ENCODE measurements around the gene SLC22A17. TPM values are rescaled to one million over a fixed set of nuclear protein-coding genes. Genes with fewer than 3 reads are reported as not detected.

Gene SLC22A17
- total and polyA plus RNA-seq, 2 of the 13 experiments (the other 11 are each of a cell fraction or from before 2014, with no cell fraction given): 0.95 to 1.1 TPM

DNA sequence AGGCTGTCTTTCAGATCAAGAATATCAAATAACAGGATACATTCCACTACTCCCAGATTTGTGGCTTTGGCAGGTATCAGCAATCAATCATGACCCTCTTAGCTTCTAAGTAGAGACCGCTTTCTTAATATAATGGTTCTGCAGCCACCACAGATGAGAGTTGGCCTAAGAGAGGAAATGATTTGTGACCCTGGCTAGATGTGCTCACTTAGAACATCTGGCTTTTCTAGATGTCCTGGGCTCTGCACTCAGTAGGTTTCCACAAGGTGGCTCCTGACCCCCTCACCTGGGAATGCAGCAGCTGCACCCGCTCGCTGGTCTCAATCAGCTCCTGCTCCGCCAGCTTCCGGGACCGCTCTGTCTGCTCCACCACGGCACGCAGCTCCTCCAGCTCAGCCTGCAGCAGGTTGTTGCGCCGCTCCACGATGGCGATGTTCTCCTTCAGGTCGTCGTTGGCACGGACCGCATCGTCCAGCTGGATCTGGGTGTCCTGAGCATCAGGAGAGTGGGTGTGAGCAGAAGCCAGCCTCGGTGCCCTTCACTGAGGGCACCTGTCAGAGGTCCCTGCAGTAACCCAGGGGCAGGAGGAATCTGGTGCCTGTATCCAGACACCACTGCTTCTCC, 33.1 kb upstream of the SLC22A17 start:
- 4% methylated on average over 18 of the region's 18 CpGs for WGBS (ENCODE audit: low lambda C conversion rate)
- ATAC-seq: peak; percentile 59
- TF ChIP-seq RCOR2 (CRISPR knock-in tag; IDR thresholded peaks at IDR 0.05) (no peak), MAFF (IDR thresholded peaks at IDR 0.05; ENCODE audit: low read depth, low read length) (no peak), EED (CRISPR knock-in tag; IDR thresholded peaks at IDR 0.05) (no peak), RARG (CRISPR knock-in tag; IDR thresholded peaks at IDR 0.05; ENCODE audit: low read depth) (no peak), GABPB1 (CRISPR knock-in tag; IDR thresholded peaks at IDR 0.05) (peak; percentile 51; the same call in 1 of the 2 replicates), CBX2 (IDR thresholded peaks at IDR 0.05; ENCODE audit: low read depth, low read length) (no peak), CBX2 (CRISPR knock-in tag; IDR thresholded peaks at IDR 0.05; ENCODE audit: low read depth) (no peak), HCFC1 (IDR thresholded peaks at IDR 0.05; ENCODE audit: low read depth, low read length) (0 out of 2 replicates have a peak, but pooled peaks have one; percentile 13), RAD51 (IDR thresholded peaks at IDR 0.05; ENCODE audit: borderline replicate concordance) (no peak), BRD4 (CRISPR knock-in tag; IDR thresholded peaks at IDR 0.05) (no peak), SNAPC2 (CRISPR knock-in tag; IDR thresholded peaks at IDR 0.05) (no peak), ZNF501 (CRISPR knock-in tag; IDR thresholded peaks at IDR 0.05) (no peak), MYC (CRISPR knock-in tag; IDR thresholded peaks at IDR 0.05; ENCODE audit: borderline replicate concordance) (no peak), ZNF234 (CRISPR knock-in tag; conservative IDR thresholded peaks at IDR 0.05) (no peak), BCL6 (CRISPR knock-in tag; IDR thresholded peaks at IDR 0.05) (no peak), ZNF496 (CRISPR knock-in tag; IDR thresholded peaks at IDR 0.05; ENCODE audit: insufficient replicate concordance) (no peak)
- TF ChIP-seq, protein P1, sequence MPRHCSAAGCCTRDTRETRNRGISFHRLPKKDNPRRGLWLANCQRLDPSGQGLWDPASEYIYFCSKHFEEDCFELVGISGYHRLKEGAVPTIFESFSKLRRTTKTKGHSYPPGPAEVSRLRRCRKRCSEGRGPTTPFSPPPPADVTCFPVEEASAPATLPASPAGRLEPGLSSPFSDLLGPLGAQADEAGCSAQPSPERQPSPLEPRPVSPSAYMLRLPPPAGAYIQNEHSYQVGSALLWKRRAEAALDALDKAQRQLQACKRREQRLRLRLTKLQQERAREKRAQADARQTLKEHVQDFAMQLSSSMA (CRISPR knock-in tag; IDR thresholded peaks at IDR 0.05): no peak
- TF ChIP-seq, protein P2, sequence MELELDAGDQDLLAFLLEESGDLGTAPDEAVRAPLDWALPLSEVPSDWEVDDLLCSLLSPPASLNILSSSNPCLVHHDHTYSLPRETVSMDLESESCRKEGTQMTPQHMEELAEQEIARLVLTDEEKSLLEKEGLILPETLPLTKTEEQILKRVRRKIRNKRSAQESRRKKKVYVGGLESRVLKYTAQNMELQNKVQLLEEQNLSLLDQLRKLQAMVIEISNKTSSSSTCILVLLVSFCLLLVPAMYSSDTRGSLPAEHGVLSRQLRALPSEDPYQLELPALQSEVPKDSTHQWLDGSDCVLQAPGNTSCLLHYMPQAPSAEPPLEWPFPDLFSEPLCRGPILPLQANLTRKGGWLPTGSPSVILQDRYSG (CRISPR knock-in tag; IDR thresholded peaks at IDR 0.05): no peak
- TF ChIP-seq, protein P3, sequence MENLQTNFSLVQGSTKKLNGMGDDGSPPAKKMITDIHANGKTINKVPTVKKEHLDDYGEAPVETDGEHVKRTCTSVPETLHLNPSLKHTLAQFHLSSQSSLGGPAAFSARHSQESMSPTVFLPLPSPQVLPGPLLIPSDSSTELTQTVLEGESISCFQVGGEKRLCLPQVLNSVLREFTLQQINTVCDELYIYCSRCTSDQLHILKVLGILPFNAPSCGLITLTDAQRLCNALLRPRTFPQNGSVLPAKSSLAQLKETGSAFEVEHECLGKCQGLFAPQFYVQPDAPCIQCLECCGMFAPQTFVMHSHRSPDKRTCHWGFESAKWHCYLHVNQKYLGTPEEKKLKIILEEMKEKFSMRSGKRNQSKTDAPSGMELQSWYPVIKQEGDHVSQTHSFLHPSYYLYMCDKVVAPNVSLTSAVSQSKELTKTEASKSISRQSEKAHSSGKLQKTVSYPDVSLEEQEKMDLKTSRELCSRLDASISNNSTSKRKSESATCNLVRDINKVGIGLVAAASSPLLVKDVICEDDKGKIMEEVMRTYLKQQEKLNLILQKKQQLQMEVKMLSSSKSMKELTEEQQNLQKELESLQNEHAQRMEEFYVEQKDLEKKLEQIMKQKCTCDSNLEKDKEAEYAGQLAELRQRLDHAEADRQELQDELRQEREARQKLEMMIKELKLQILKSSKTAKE (CRISPR knock-in tag; IDR thresholded peaks at IDR 0.05; ENCODE audit: borderline replicate concordance): no peak
- TF ChIP-seq, protein P4, sequence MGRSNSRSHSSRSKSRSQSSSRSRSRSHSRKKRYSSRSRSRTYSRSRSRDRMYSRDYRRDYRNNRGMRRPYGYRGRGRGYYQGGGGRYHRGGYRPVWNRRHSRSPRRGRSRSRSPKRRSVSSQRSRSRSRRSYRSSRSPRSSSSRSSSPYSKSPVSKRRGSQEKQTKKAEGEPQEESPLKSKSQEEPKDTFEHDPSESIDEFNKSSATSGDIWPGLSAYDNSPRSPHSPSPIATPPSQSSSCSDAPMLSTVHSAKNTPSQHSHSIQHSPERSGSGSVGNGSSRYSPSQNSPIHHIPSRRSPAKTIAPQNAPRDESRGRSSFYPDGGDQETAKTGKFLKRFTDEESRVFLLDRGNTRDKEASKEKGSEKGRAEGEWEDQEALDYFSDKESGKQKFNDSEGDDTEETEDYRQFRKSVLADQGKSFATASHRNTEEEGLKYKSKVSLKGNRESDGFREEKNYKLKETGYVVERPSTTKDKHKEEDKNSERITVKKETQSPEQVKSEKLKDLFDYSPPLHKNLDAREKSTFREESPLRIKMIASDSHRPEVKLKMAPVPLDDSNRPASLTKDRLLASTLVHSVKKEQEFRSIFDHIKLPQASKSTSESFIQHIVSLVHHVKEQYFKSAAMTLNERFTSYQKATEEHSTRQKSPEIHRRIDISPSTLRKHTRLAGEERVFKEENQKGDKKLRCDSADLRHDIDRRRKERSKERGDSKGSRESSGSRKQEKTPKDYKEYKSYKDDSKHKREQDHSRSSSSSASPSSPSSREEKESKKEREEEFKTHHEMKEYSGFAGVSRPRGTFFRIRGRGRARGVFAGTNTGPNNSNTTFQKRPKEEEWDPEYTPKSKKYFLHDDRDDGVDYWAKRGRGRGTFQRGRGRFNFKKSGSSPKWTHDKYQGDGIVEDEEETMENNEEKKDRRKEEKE (IDR thresholded peaks at IDR 0.05): no peak

More for the DNA sequence above, 33.1 kb upstream of the SLC22A17 start:
- Histone ChIP-seq H3K79me2 (ENCODE audit: insufficient read depth, low read length) (no peaks in the 10 kb centered on the region), H3K27me3 (ENCODE audit: control insufficient read depth in 1 of 2, insufficient read depth in 2 of 2, low read length in 2 of 2) (peaks cover 27 to 92% of the 10 kb centered on the region in 2 experiments), H2AFZ (ENCODE audit: low read length) (no peak overlapping the region), H3K4me2 (ENCODE audit: low read depth, low read length) (peak overlapping the region; percentile 30; the same call in 1 of the 2 replicates), H3K36me3 (replicated peaks in 1 of 2; ENCODE audit: control insufficient read depth in 1 of 2, insufficient read depth in 2 of 2, low read length in 2 of 2) (no peaks in the 10 kb centered on the region), H3K27ac (ENCODE audit: extremely low read length, insufficient read depth, low read length) (no peak overlapping the region), H3K9me3 (ENCODE audit: low read length) (no peaks in the 10 kb centered on the region), H4K20me1 (ENCODE audit: insufficient read depth, low read length) (no peaks in the 10 kb centered on the region), H3K4me3 (replicated peaks in 1 of 3; ENCODE audit: insufficient read depth in 1 of 3, low read depth in 2 of 3, low read length in 3 of 3) (peak overlapping the region in 1 of 3 experiments; percentile 35; a peak in 1 of 6 replicates), H3K4me1 (ENCODE audit: insufficient read depth, low read length) (no peaks in the 10 kb centered on the region), H3K9ac (ENCODE audit: insufficient read depth, low read depth, low read length) (no peak overlapping the region)
- in situ Hi-C loops (cut with HindIII; ENCODE audit: extremely low pct_ligation_motif_present, low pct_unique_long_range_greater_than_20kb): no loop called here
- peak; percentile 29 for DNase-seq (ENCODE audit: low spot score)
- CTCF ChIA-PET (ENCODE audit: low intra/inter-chr PET ratio, low total read pairs): no interaction called here
- POLR2A ChIA-PET: interaction anchor here (2.0 kb wide), 1 partner anchor 64 kb away, joined by 7 read pairs; the partner anchor contains the start of gene PABPN1
- no TSS peak for BruUV-seq (replicated peaks)
- no peak for FAIRE-seq
- intact Hi-C loops (cut with micrococcal nuclease; ENCODE audit: unreplicated experiment): no loop called here
